ENCODE measurements around the gene TMEM130.

The TMEM130 gene

GRCh38 chr7:98869597-98870120 is at the start of gene TMEM130:
Gene TMEM130, minus strand, starts transcription at chr7:98870014. Its CDS starts 153 bp downstream, at chr7:98869861.
- no peak for DNase-seq (ENCODE audit: low read depth)

DNA sequence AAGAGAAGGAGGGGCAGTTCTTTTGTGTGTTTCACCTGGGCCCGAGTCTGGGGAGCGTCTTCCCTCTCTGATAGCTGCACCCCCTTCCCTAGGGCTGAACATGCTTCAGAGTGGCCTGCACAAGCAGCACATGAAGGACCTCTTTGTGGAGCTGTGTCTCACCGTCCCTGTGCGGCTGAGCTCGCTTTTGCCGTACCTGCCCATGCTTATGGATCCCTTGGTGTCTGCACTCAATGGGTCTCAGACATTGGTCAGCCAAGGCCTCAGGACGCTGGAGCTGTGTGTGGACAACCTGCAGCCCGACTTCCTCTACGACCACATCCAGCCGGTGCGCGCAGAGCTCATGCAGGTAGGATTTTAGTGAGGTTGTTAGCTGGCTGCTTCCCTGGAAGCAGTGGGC is 47.5 kb upstream of the TMEM130 start:
- no peak for DNase-seq (ENCODE audit: low read depth)

DNA sequence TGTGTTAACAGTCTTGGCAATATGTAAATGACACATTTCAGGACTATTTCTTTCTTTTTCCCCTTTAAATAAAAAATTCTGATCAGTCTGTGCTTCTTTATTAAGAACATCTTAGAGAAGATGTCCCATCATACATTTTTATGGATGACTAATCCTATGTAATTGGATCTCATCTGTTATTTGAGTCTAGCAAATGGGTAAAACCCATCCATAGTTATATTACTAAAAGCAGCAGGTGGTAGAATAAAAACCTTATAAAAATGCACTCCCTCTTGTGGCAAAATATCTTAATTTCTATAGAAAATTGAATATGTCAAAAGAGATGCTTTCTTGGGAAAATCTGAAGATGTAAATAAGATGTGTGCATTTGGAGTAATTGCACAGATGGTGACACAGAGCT is 43.8 kb upstream of the TMEM130 start:
- peak; percentile 13 for DNase-seq (ENCODE audit: low read depth)

DNA sequence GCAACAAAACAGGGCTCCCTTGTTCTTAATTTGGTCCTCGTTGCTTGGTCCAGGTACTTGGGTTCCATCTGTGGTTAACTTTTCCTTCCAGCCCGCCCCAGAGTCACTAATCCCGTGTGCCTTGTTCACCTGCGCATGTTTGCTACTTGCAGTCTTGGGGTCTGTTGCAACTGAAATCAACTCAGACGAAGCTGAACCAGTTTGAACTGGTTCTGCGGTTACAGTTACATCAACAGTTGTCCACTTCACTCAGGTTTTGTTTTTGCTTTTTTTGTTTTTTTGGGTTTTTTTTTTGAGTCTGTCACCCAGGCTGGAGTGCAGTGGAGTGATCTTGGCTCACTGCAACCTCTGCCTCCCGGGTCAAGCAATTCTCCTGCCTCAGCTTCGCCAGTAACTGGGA is 43.2 kb upstream of the TMEM130 start:
- no peak for DNase-seq (ENCODE audit: low read depth)

- DNase-seq (ENCODE audit: low read depth) = no peak
Measured at GRCh38 chr7:98911916-98912315, 42.1 kb upstream of the TMEM130 start.

GRCh38 chr7:98910427-98910826 is 40.6 kb upstream of the TMEM130 start:
- DNase-seq (ENCODE audit: low read depth) = no peak

- DNase-seq (ENCODE audit: low read depth) = no peak
Measured at GRCh38 chr7:98909487-98909886, 39.7 kb upstream of the TMEM130 start.

DNA sequence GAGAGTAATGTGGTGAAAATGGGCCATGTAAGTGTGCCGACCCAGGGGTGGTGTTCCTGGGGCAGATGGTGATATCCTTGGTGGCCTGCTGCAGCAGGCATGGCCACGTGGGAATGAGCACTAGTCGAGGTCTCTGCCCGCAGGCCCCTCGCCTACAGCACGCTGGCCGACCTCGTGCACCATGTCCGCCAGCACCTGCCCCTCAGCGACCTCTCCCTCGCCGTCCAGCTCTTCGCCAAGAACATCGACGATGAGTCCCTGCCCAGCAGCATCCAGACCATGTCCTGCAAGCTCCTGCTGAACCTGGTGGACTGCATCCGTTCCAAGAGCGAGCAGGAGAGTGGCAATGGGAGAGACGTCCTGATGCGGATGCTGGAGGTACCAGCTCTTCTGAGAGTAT is 38.8 kb upstream of the TMEM130 start:
- DNase-seq (ENCODE audit: low read depth) = no peak

DNA sequence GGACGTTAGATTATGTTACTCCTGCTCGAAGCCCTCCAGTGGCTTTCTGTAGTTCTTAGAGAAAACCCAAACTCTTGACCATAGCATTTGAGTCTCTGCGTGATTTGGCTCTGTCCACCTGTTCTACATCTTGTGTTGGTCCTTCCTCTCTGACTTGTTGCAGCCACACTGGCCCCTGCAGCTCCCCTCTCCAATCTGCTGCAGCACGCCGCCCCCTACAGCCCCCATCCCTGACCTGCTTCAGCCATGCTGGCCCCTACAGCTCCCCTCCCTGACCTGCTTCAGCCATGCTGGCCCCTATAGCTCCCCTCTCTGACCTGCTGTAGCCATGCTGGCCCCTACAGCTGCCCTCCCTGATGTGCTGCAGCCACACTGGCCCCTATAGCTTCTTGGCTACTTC is 37.8 kb upstream of the TMEM130 start:
- DNase-seq (ENCODE audit: low read depth) = no peak

DNA sequence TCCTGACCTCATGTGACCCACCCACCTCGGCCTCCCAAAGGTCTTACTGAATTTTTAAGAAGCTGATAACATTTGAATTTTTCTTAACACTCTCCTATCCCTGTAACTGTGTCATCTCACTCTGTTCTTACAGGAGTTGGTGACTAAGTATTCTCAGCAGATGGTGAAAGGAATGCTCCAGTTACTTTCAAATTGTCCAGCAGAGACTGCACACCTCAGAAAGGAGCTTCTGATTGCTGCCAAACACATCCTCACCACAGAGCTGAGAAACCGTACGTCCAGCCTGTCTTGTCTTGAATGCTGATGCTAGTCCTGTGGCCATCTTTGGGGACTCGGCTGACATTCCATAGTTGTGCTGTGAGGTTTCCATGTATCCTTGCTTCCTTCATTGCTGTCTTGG is 33.4 kb upstream of the TMEM130 start:
- no peak for DNase-seq (ENCODE audit: low read depth)

- DNase-seq (ENCODE audit: low read depth) = no peak
Measured at GRCh38 chr7:98902523-98902922, 32.7 kb upstream of the TMEM130 start.

DNA sequence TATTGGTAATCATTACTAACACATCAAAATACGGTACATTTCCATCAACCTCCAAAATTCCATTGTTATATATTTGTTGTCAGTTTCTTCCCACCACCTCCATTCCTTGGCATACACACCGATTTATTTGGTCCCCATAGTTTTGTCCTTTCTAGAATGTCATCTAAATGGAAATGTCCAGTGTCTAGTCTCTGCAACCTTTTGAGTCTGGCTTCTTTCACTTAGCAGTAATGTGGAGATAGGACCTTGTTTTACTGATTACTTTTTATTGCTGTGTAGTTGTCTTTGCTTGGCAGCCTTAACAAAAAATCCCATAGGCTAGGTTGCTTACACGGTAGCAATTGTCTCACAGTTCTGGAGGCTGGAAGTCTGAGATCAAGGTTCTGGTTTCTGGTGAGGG is 31.0 kb upstream of the TMEM130 start:
- DNase-seq (ENCODE audit: low read depth) = no peak

DNA sequence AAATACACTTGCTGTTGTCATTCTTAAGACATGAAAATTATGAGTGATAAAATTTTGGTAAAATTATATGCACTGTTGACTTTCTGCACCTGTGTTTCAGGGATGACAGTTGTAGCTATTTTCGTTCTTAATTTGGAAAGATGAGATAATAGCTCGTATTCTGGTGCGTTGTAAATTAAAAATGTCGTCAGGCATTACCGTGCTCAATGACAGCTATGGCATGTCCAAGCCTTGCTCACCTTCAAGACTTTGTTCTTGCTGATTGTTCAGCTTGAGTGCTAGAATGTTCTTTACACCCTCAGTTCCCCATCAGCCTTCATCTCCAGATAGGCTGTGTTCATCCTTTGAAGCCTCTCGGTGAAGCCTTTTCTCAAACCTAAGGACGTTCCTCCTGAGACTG is 30.0 kb upstream of the TMEM130 start:
- no peak for DNase-seq (ENCODE audit: low read depth)

DNA sequence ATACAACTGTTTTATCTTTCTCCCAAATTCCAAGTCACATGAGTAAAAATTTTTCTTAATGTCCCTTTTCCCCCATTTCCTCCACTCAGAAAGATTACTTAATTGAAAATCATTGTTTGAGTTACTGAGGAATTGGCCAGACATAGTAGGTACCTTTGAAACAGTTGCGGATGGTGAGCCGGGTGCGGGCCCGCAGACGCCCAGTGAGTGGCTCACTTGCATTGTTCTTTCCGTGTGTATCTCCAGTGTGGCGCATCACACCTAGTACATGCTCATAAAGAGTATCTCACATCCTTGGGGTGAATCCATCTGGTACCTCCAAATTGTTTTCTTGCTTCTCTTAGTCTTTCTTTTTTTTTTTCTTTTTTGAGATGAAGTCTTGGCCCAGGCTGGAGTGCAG is 22.8 kb upstream of the TMEM130 start:
- no peak for DNase-seq (ENCODE audit: low read depth)

- DNase-seq (ENCODE audit: low read depth) = no peak
Measured at GRCh38 chr7:98887038-98887437, 17.2 kb upstream of the TMEM130 start.

- DNase-seq (ENCODE audit: low read depth) = no peak
Measured at GRCh38 chr7:98884416-98884815, 14.6 kb upstream of the TMEM130 start.

DNA sequence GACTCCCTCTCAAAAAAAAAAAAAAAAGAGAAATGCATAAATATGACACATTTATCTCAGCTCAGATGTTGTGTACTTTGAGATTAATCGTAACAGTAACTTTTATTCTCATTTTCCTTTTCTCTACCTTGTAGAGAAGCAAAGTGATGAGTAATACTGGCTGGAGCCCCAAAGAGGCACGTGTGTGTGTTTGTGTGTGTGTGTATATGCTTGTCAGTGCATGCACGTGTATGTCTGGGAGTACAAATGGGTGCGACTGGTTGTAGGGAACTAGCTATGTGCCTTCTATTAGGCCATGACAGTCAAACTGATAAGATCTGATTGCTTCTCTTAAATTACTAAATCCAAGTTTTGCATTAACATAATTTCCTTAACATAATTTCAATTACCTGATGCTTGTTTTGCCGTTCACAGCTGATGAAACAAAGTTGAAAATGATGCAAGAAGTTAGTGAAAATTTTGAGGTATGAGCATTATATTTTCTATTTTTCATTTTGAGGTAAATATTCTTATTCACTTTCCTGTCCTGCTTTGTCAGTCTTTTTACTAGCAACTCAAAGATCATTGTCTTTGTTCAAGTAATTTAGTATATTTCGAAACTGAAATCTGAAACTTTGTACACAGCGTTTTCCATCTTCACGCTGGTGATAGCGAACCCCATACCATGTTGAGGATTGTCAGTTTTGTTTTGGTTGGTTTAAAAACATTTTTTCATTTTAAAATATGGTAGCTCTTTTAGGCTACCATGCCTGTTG is 11.9 kb upstream of the TMEM130 start:
- DNase-seq (ENCODE audit: low read depth) = no peak

DNA sequence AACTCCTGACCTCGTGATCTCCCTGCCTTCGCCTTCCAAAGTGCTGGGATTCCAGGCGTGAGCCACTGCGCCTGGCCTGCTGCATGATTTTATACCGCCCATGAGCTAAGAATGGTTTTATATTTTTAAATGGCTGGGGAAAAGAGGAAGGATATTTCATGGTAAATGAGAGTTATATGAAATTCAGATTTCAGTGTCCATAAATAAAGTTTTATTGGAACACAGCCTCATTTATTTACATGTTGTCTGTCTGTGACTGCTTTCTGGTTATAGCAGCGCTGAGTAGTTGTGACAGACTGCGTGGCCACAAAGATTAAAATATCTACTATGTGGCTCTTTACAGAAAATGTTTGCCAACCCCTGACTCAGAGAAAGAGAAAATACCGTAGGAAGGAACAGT is 10.7 kb upstream of the TMEM130 start:
- DNase-seq (ENCODE audit: low read depth) = no peak

DNA sequence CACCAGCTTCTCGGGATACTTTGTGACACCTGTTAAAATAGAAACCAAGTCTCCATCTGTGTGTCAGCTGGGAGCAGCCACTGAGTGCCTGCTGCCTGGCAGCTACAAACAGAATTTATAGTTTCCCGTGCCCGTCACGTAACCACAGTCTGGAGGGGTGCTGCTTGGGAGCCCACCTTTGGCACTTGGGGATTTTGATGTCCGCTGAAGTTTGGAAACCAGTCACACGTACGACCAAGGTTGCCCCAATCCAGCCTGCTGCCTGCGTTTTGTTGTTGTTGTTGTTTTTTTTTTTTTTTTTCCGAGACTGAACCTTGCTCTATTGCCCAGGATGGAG is 10.1 kb upstream of the TMEM130 start:
- no peak for DNase-seq (ENCODE audit: low read depth)

DNA sequence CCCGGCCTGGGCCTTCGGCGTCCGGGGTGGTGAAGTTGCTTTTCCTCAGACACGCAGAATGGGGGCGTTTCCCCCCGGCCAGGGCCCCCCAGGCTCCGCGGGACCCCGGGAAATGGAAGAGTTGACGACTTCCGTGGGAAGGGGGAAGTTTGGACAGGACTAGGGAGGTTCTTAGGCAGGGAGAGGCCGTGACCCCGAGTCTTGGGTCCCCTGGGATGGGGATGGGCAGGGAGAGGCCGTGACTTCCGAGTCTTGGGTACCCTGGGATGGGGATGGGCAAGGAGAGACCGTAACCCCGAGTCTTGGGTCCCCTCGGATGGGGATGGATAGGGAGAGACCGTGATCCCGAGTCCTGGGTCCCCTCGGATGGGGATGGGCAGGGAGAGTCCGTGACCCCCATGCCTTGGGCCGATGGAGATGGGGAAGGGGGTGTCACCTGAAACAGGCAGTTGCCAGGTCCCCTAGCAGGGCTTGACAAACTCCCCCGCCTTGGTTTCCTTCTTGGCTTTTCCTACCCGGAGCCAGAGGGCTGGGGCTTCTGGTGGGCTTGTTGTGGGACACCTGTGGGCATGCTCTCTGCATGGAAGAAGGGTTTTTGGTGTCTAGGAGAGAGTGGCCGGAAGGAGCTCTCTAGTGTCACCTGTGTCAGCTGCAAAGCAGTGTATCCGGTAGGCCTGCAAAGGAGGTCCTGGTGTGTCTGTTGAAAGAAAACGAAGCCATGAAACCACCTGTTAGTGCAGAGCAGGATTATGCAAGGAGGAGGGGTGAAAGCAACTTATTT is 9.6 kb upstream of the TMEM130 start:
- DNase-seq (ENCODE audit: low read depth) = no peak

DNA sequence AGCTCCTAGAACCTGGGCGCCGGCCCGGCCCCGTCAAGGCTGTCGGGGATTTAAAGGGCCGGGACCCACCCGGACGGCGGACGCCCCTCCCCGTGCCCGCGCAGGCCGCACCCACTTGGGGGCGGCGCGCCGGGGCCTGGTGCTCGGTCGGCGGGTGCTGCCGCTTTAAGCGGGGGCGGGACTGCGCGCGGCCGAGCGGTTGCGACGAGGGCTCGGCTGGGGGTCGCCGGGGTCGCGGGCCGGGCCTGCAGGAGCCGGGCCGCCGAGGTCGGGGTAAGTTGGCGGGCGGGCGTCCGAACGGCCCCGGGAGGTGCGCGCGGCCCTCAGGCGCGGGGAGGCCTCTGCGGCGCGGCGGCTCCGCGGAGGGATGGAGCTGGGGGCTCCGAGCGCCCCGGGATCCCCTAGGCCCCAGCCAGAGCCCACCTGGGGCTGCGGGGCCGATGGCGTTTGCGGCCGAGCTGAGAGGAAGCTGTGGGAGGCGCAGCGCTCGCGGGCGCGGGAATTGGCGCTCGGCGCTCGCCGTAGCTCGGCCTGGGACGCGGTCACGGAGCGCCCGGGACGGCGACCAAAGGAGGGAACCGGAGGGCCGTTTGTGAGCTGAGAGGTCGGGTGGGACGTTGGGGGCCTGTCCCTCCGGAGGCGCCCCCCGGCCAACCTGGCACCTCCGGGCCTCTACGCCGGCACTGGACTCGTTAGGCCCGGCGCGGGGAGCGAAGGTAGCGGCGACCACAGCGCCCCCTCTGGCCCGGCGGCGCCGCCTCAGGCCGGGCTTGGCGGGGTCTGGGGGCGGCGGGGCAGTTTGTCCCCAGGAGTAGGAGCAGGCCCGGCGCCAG is 8.8 kb upstream of the TMEM130 start, which contains the start of gene TRRAP:
Gene TRRAP, plus strand, starts transcription at position 168 of the 833 bp plus-strand sequence. CDS start 2,619 bp downstream, outside the sequence.
- no peak for DNase-seq (ENCODE audit: low read depth)

- no peak for DNase-seq (ENCODE audit: low read depth)
Measured at GRCh38 chr7:98877692-98878364, 8.0 kb upstream of the TMEM130 start.

Data from non-pigmented ciliary epithelial cell (primary cell).